GM19452 (cell line): ENCODE data around the gene ZNF385B.

Experiments used
- ATAC-seq: cut with Tn5 transposase; IDR thresholded peaks from one replicate; pipeline ENCODE4 v1.9.1; 2021; ENCODE audit not compliant: unreplicated experiment

ZNF385B gene

DNA sequence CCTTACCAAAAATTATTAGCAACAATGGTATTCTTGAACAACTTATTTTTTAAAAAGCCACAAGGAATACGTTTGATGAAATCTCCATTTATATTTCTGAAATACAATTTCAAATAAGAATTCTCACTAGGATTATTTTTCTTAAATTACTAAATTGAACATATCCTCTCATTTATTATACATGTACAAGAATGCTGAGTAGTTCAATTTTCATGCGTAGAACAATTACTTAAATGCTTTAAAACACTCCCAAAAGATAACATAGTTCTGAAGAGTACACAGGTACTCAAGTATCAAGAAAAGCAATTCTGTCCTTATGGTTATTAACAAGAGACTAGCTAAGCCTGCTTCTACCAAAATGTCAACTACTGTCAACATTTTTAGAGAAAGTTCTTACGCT is 268.1 kb downstream of the ZNF385B start:
- no peak for ATAC-seq

DNA sequence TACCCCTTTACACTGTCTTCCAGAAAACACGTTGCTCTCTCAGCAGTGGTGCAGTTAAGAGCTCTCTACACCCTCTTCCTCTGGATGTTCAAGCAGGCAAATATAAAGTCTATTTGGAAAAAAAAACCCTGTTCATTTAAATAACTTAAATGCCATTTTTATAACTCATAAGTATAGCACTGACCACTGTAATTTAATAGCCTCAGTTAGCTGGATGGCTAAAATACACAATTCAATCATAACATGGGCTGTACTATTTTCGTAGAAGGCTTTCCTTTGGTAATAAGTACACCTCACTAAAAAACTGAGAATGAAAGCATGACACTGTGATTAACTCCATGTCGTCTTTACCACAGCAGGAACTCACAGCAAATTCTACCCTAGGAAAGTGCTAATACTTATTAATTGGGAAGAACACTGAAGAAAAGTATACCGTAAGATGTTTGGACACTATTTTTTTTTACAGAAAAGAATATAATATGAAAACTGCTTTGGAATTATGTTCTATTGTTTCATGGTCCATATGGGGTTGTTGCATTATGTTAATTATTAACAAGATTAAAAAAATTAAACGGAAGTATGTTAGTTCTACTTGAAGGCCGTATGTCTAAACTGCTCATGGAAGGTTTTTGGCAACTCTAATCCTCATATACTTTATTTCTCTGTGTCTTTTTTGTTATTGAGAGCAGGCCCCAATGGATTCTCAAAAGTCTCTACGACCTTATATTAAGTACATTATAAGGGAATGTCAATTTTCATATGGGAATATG is 269.1 kb downstream of the ZNF385B start:
- no peak for ATAC-seq

DNA sequence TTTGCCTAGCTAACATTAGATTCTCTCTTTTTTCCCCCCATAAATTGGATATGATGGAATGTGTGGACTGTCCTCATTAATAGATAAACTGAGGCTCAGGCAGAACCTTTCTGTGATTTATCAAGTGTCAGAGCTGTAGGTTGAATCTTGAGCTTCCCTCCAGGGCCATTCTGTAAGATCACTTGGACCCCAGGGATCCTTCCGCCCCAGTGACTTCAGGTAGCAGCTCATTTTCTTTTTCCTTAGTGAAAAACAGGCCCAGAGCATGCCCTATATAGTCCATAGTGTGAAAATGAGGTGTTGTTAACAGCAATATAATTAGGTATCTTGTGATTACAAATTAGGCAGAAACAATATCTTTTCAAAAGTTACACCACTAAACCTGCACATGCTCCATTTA is 269.7 kb downstream of the ZNF385B start:
- no peak for ATAC-seq

- ATAC-seq: no peak
Observed at GRCh38 chr2:179588486-179589145, 272.8 kb downstream of the ZNF385B start.

- ATAC-seq: no peak
Observed at GRCh38 chr2:179584760-179585159, 276.7 kb downstream of the ZNF385B start.

DNA sequence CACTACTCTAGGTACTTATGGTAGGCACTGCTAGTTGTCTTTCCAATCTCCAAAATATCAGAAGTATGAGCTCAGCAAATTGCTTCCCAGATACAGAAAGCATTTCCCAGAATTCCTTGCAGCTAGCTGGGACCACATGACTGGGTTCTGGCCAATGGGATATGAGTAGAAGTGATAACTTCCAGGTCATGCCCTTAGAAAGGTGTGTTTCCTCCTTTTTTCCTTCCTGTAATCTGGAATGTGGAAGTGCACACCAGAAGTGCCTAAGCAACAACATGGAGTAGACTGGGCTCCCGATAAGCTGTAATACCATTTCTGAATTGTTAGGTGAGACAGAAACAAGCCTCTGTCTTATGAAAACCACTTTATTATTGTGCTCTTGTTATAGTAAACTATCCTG is 279.8 kb downstream of the ZNF385B start:
- ATAC-seq: no peak

DNA sequence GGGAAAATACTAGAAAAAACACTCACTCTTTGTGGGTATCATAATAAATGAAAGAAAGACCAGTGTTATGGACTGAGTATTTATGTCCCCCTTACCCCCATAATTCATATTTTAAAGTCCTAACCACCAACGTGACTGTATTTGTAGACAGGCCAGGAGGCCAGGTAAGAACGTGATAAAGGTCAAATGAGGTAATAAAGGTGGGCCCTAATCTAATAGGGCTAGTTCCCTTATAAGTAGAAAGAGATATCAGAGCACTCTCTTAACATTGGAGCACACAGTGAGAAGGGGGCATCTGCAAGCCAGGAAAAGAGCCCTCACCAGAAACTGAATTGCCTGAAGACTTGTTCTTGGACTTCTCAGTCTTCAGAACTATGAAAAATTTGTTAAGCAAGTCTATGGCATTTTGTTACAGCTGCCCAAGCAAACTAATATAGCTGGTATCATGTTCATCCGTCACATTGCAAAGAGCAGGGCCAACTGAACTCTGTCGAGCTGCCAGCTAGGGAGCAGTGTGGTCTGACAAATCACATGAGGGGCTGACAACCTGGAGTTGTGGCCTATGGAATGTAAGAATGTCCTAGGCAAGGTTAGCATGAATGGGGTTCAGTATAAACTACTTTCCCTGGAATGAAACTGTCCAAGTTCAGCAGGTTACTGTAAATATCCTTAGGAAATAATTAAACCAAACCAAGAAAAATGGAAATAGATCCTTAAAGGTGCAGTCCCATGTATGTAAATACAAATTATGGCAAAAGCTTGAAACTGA is 280.9 kb downstream of the ZNF385B start:
- ATAC-seq: no peak

DNA sequence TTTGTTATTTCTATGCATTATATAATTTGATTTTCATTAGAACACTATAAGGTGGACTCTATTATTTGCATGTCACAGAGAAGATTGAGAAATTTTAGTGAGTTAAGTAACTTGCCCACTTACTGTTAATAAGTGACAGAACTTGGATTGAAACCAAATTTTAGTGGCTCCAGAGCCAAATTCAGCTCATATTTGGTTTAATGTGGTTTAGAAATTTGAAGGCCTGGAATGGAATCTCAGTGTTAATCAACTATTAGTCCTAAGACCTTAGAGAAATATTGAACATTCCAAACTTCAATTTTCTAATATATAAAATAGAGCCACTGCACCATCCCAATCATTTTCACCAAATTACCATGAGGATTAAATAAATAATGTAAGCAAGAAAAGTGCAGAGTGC is 281.6 kb downstream of the ZNF385B start:
- ATAC-seq: no peak

DNA sequence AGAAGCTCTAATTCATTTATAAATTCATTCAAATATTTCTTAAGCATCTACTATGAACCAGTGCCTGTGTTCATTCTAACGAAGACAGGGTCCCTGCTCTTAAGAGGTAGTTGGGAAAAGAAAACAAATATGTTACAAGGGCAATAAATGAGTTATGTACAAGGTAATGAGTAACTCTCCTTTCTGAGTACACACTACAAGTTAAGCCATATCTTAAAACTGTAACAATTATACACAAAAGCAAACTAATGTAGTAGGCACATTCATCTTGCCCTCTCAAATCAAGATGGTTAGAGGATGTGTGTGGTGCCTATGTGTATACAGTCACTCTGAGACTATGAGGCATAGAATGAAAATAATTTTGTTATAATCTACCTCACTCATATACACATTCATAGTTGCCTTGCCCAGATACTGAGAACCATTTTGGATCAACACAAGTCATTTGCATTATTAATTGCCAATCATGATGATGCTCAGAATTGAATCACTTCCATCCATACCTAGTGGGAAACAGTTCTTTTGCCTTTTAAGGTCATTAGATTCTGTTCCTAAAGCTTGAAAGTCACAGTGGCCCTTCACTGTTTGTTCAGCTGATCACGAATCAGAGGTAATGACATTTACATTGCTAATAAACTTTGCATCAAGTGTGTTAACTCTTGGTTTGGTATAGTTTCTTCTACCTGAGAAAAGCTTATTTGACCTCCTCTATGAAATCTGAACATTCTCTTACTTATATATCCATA is 283.1 kb downstream of the ZNF385B start:
- ATAC-seq: no peak

DNA sequence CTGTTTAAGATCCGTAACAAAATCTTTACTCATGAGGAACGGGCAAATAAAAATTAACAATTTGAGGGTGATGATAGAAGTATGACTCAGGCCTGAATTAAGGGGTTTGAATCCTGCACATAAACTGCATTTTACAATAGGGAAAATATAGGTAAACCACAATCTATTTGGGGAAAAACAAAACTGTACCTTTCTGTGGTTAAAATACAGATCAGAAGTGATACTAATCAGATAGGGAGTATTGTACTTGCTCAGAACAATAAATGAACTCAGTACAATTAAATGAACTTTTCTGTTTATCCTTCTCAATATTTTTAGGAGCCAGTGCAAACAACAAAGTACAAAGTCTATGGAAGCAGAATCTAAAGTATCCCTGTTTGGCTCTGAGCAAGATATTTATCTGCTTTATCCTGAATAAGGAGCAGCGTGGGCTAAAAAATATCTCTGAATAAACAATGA is 287.3 kb downstream of the ZNF385B start:
- no peak for ATAC-seq

- ATAC-seq: no peak
Observed at GRCh38 chr2:179572544-179572943, 288.9 kb downstream of the ZNF385B start.

- ATAC-seq: no peak
Observed at GRCh38 chr2:179571721-179572120, 289.7 kb downstream of the ZNF385B start.

- ATAC-seq: no peak
Observed at GRCh38 chr2:179571252-179571651, 290.2 kb downstream of the ZNF385B start.

DNA sequence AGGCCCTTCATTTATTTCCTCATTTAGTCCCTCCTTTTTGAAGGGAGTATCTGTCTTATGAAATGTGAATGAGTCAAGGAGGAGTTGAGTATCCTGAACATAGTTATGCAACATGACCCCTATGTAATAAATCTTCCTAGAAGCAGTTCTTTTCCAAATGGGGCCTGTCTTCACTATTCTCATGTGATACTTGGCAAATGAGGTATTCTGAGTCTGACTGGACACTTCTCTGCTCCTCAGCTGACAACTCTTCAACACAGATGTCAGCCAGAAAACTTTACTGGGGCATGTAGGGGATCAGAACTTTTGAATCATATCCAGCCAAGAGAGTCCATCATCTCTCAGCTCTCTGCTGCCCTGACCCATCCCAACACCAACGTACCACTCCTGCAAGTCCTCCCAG is 291.6 kb downstream of the ZNF385B start:
- no peak for ATAC-seq

- ATAC-seq: no peak
Observed at GRCh38 chr2:179565807-179566206, 295.6 kb downstream of the ZNF385B start.

DNA sequence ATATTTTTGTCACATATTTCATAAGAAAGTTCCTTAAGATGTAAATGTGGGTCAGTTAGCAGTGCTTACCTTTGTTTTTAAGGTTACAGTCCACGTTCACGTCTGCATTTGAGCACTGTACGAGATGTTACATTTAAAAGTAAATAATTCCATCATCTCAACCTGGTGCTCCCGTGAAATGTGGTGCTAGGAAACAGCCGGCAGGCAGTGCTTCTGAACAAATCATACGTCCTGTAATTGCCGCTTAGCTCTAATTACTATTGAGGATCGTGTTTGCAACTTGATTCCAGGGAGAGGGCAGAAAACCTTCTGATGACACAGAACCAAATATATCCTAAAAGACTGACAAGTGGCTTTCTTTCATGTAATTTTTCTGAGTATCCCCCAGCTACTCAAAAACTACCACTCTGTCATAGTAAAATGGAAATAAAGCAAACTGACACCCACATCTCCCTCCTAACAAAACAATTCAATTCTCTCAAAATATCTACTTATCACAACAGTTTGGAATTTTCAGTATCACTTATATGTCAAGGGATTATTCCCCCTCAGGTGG is 299.0 kb downstream of the ZNF385B start:
- no peak for ATAC-seq

DNA sequence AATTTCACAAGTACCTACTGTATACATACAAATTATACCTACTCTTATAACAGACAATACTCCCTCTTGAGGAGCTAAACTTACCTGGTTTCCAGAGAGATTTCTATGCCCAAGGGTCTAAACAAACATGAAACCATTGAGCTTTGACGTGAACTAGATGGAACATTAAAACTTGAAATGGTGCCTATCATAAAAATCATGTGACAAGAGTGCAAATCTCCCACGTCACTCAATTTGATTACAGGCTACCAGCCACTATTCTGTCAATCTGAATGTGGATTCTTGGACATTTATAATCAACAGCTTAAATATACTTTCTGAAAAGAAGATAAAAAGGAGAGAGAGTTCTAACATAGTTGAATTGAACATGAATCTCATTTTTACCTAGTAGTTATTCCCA is 299.7 kb downstream of the ZNF385B start:
- no peak for ATAC-seq

GRCh38 chr2:179560257-179560735 is 301.1 kb downstream of the ZNF385B start:
- ATAC-seq: no peak

GRCh38 chr2:179559108-179559806 is 302.2 kb downstream of the ZNF385B start:
- no peak for ATAC-seq
